GM12878 (cell line): ENCODE data around the gene B4GALT5. TPM values are rescaled to one million over a fixed set of nuclear protein-coding genes. Genes with fewer than 3 reads are reported as not detected.

Experiments
- ATAC-seq: fragments of 200-7000 bp; cut with Tn5 transposase; 3 replicates; pipeline ENCODE4 v1.9.1; 2020; ENCODE audit warnings: mild to moderate bottlenecking, moderate library complexity
- BruUV-seq: library from RNA; stranded (reverse); fragments of 400-500 nt; replicated peaks from 2 replicates; lab custom pipeline; 2021; lab: Mats Ljungman, UMichigan
- CTCF ChIA-PET: fragments of 300-600 bp; sonication (Branson Sonifier 250); formaldehyde crosslinking; extraction: SDS; loops from one replicate; lab custom pipeline; 2021; ENCODE audit warnings: inconsistent platforms; lab: Yijun Ruan, JAX
- POLR2A ChIA-PET: fragments of 350-600 bp; formaldehyde crosslinking; extraction: SDS; loops from one replicate; lab custom pipeline; 2021; ENCODE audit warnings: inconsistent platforms; lab: Charles Lee
- RAD21 ChIA-PET: fragments of 300-600 bp; sonication (Branson Sonifier 250); formaldehyde crosslinking; loops from one replicate; lab custom pipeline; 2023; ENCODE audit warnings: antibody characterized with exemption; ENCODE audit not compliant: unreplicated experiment; lab: Charles Lee
- SMC1A ChIA-PET: fragments of 300-600 bp; sonication (Branson Sonifier 250); formaldehyde crosslinking; loops from one replicate; lab custom pipeline; 2023; ENCODE audit not compliant: unreplicated experiment, uncharacterized antibody; lab: Charles Lee
- DNase-seq: peaks from one replicate; pipeline ENCODE4 v3.0.0-alpha.2; 2011; ENCODE audit warnings: low read depth, low spot score
- FAIRE-seq: peaks from 3 replicates; lab custom pipeline; 2011; peaks lifted over from hg19 to GRCh38; lab: Jason Lieb, UNC
- H2AFZ ChIP-seq: 2 replicates; pipeline ENCODE4 v1.6.0; 2011; ENCODE audit warnings: low read depth, low read length, control low read depth; ENCODE audit not compliant: control insufficient read depth
- H3K27ac ChIP-seq: 2 replicates; pipeline ENCODE4 v1.5.1; 2011; ENCODE audit warnings: control low read depth; ENCODE audit not compliant: control insufficient read depth, insufficient read depth
- H3K27me3 ChIP-seq, 2 experiments: replicated peaks in 1 of 2; 2 replicates each; pipeline versions ENCODE4 v1.6.0 to v1.6.1; 2011; ENCODE audit warnings: low read length in 1 of 2; ENCODE audit not compliant: control insufficient read depth in 2 of 2, insufficient read depth in 2 of 2
- H3K36me3 ChIP-seq, 2 experiments: 2 replicates each; pipeline ENCODE4 v1.5.1; 2011; ENCODE audit warnings: low read length in 1 of 2; ENCODE audit not compliant: control insufficient read depth in 2 of 2, insufficient read depth in 2 of 2
- H3K4me1 ChIP-seq: 2 replicates; pipeline ENCODE4 v1.6.1; 2011; ENCODE audit warnings: mild to moderate bottlenecking, low read length, moderate library complexity, mixed read lengths; ENCODE audit not compliant: control insufficient read depth, insufficient read depth
- H3K4me2 ChIP-seq: 2 replicates; pipeline ENCODE4 v1.6.0; 2011; ENCODE audit warnings: control low read depth; ENCODE audit not compliant: control insufficient read depth, insufficient read depth
- H3K4me3 ChIP-seq: fragments of 200-600 bp; sonication (generic); 2 replicates; pipeline ENCODE4 v1.5.1; 2016
- H3K79me2 ChIP-seq: 2 replicates; pipeline ENCODE4 v1.6.0; 2011; ENCODE audit warnings: low read length; ENCODE audit not compliant: control insufficient read depth, insufficient read depth
- H3K9ac ChIP-seq: 2 replicates; pipeline ENCODE4 v1.8.0; 2011; ENCODE audit warnings: low read length, control low read depth, mixed read lengths; ENCODE audit not compliant: control insufficient read depth, insufficient read depth
- H3K9me3 ChIP-seq: replicated peaks from 3 replicates; pipeline ENCODE4 v1.5.1; 2011; ENCODE audit warnings: mild to moderate bottlenecking, low read length; ENCODE audit not compliant: control insufficient read depth, insufficient read depth
- H4K20me1 ChIP-seq: 2 replicates; pipeline ENCODE4 v1.6.0; 2011; ENCODE audit not compliant: control insufficient read depth, insufficient read depth
- BACH1 ChIP-seq: fragments of 450-650 bp; IDR thresholded peaks from 2 replicates; pipeline ENCODE4 v1.6.1; 2017; ENCODE audit warnings: mild to moderate bottlenecking, borderline replicate concordance
- CEBPB ChIP-seq, 2 experiments: fragments of 150-350 bp in 1 of 2; IDR thresholded peaks; 2 replicates each; pipeline ENCODE4 v1.6.1; 2012 to 2014; ENCODE audit warnings: low read depth in 2 of 2, low read length in 2 of 2, borderline replicate concordance in 1 of 2, inconsistent platforms in 1 of 2
- EZH2 ChIP-seq: IDR thresholded peaks from 2 replicates; pipeline ENCODE4 v1.6.1; 2012; ENCODE audit warnings: low read depth, mild to moderate bottlenecking, control low read depth, inconsistent platforms, low read length, borderline replicate concordance; ENCODE audit not compliant: control insufficient read depth
- IKZF1 ChIP-seq: fragments of 450-650 bp; conservative IDR thresholded peaks from 2 replicates; pipeline ENCODE4 v1.6.1; 2017; ENCODE audit warnings: antibody characterized with exemption, mild to moderate bottlenecking
- WRNIP1 ChIP-seq: IDR thresholded peaks from 2 replicates; pipeline ENCODE4 v1.6.1; 2011; ENCODE audit warnings: low read depth, low read length, improper control_type of control experiment, borderline replicate concordance
- WGBS: methylation state at CpG from one replicate; pipeline ENCODE4 v1.1.6; 2016; ENCODE audit warnings: low lambda C conversion rate; ENCODE audit not compliant: insufficient replicate concordance, insufficient coverage; ENCODE audit errors: missing lambda C conversion rate; 5-methylcytosine and 5-hydroxymethylcytosine counted together
- in situ Hi-C: fragments of 300-500 bp; cut with MboI; formaldehyde crosslinking; loops from 9 replicates; pipeline ENCODE4 v1.14.3; 2018; ENCODE audit warnings: mixed read lengths
- intact Hi-C: fragments of 100-400 bp; cut with micrococcal nuclease; formaldehyde crosslinking; loops from one replicate; pipeline ENCODE4 v1.14.2; 2022; ENCODE audit not compliant: unreplicated experiment
- polyA plus RNA-seq, 11 experiments: library from polyadenylated mRNA; depleted of rRNA in 4 of 11; unstranded in 6 of 11; stranded (reverse) in 5 of 11; fragments of >200 nt; fragmentation: Nextera tagmentation in 4 of 11; fragmentation: Illumina TruSeq in 1 of 11; extraction: Ambion mirVana in 4 of 11; extraction: Trizol in 1 of 11; gene quantifications; 1 replicate in 1 of 11; 2 replicates in 10 of 11; pipeline versions ENCODE4 v1.2.1 to v1.2.3, GENCODE V29; 2011 to 2016; ENCODE audit warnings: inconsistent platforms in 2 of 11, missing spikeins in 2 of 11, low read depth in 1 of 11
- total RNA-seq, 4 experiments: library from RNA; depleted of rRNA in 3 of 4; stranded (reverse); fragments of >200 nt in 3 of 4; fragmentation: Illumina TruSeq in 1 of 4; extraction: Trizol in 1 of 4; gene quantifications; 2 replicates each; pipeline versions ENCODE4 v1.2.1 to v1.2.3, GENCODE V29; 2013 to 2021
- TF ChIP-seq, protein P1 (sequence below): fragments of 450-650 bp; formaldehyde crosslinking; IDR thresholded peaks from 2 replicates; pipeline ENCODE4 v1.4.0; 2022; ENCODE audit warnings: mild to moderate bottlenecking, moderate library complexity
- TF ChIP-seq, protein P2 (sequence below): IDR thresholded peaks from 2 replicates; pipeline ENCODE4 v1.6.1; 2012; ENCODE audit warnings: mild to moderate bottlenecking, low read depth, low read length

B4GALT5 gene
- total and polyA plus RNA-seq, 10 of the 15 experiments (the other 5 are each of a cell fraction or from before 2014, with no cell fraction given) = 2.0 to 55.5 (median 20.2) TPM

DNA sequence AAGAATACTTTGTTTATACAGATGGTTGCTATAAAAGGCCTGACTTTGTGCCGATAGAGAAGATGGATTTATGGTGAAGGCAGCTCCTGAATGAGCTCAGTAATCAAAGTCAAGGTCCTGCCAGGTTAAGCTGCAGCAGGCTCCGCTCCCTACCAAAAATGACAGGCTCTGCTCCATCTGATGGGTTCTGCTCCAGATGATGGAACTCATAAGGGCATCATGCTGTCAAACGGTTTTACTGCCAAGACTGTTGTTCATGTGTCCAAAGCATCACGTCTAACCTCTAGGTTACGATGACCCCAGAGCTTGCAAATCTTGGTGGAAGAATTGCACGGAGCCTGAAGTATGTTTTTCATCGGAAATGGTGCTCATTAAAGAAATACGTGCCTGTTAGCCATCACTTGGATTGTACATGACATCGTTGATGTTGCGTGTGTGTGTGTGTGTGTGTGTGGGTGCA, 126.5 kb downstream of the B4GALT5 start:
- BruUV-seq = no TSS peak
- no peaks in the 10 kb centered on the region for H4K20me1 ChIP-seq
- no peak overlapping the region for H3K27ac ChIP-seq
- H3K9ac ChIP-seq = no peak overlapping the region
- no peak overlapping the region for H3K4me2 ChIP-seq
- 48% methylated on average over 10 of the region's 10 CpGs for WGBS
- no peak for TF ChIP-seq IKZF1
- TF ChIP-seq, protein P1, sequence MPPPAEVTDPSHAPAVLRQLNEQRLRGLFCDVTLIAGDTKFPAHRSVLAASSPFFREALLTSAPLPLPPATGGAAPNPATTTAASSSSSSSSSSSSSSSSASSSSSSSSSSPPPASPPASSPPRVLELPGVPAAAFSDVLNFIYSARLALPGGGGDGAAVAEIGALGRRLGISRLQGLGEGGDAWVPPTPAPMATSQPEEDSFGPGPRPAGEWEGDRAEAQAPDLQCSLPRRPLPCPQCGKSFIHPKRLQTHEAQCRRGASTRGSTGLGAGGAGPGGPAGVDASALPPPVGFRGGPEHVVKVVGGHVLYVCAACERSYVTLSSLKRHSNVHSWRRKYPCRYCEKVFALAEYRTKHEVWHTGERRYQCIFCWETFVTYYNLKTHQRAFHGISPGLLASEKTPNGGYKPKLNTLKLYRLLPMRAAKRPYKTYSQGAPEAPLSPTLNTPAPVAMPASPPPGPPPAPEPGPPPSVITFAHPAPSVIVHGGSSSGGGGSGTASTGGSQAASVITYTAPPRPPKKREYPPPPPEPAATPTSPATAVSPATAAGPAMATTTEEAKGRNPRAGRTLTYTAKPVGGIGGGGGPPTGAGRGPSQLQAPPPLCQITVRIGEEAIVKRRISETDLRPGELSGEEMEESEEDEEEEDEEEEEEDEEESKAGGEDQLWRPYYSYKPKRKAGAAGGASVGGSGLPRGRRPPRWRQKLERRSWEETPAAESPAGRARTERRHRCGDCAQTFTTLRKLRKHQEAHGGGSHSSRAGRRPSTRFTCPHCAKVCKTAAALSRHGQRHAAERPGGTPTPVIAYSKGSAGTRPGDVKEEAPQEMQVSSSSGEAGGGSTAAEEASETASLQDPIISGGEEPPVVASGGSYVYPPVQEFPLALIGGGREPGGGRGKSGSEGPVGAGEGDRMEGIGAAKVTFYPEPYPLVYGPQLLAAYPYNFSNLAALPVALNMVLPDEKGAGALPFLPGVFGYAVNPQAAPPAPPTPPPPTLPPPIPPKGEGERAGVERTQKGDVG = no peak
- no peak for TF ChIP-seq WRNIP1
- TF ChIP-seq CEBPB (IDR thresholded peaks at IDR 0.05; ENCODE audit: borderline replicate concordance in 1 of 2, low read depth in 2 of 2, low read length in 2 of 2) = no peak
- TF ChIP-seq, protein P2, sequence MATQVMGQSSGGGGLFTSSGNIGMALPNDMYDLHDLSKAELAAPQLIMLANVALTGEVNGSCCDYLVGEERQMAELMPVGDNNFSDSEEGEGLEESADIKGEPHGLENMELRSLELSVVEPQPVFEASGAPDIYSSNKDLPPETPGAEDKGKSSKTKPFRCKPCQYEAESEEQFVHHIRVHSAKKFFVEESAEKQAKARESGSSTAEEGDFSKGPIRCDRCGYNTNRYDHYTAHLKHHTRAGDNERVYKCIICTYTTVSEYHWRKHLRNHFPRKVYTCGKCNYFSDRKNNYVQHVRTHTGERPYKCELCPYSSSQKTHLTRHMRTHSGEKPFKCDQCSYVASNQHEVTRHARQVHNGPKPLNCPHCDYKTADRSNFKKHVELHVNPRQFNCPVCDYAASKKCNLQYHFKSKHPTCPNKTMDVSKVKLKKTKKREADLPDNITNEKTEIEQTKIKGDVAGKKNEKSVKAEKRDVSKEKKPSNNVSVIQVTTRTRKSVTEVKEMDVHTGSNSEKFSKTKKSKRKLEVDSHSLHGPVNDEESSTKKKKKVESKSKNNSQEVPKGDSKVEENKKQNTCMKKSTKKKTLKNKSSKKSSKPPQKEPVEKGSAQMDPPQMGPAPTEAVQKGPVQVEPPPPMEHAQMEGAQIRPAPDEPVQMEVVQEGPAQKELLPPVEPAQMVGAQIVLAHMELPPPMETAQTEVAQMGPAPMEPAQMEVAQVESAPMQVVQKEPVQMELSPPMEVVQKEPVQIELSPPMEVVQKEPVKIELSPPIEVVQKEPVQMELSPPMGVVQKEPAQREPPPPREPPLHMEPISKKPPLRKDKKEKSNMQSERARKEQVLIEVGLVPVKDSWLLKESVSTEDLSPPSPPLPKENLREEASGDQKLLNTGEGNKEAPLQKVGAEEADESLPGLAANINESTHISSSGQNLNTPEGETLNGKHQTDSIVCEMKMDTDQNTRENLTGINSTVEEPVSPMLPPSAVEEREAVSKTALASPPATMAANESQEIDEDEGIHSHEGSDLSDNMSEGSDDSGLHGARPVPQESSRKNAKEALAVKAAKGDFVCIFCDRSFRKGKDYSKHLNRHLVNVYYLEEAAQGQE = no peak
- no peak for TF ChIP-seq BACH1
- TF ChIP-seq EZH2 = no peak
- TF ChIP-seq, all 136 proteins: peak for 0
- no peaks in the 10 kb centered on the region for H3K79me2 ChIP-seq
- peaks cover 2 to 3% of the 10 kb centered on the region in 2 experiments; a peak in 1 of 4 replicates for H3K27me3 ChIP-seq
- DNase-seq = no peak
- no peak overlapping the region for H2AFZ ChIP-seq
- H3K36me3 ChIP-seq = no peaks in the 10 kb centered on the region
- ChIA-PET RAD21 (no interaction called here), POLR2A (interaction anchor here (0.7 kb wide), 1 partner anchor 96 kb away, joined by 6 read pairs; no protein-coding TSS in a partner anchor), SMC1A (no interaction called here), CTCF (interaction anchor here (0.6 kb wide), 1 partner anchor 250 kb away, joined by 3 read pairs; no protein-coding TSS in a partner anchor)
- no peaks in the 10 kb centered on the region for H3K4me1 ChIP-seq
- H3K9me3 ChIP-seq = no peaks in the 10 kb centered on the region; the same call in 2 of the 3 replicates
- intact Hi-C loops = no loop called here
- in situ Hi-C loops = no loop called here
- no peak overlapping the region for H3K4me3 ChIP-seq
- no peak for FAIRE-seq
- ATAC-seq = no peak
